GM23248 (cell line): Measurements from ENCODE around the gene RNF144B.
"Not testable (repeated sequence)": the region's sequence is repeated elsewhere in the genome, so short reads cannot be mapped to it uniquely, and the experiment has no call there.

Experiments used
- EZH2 ChIP-seq: fragments of 200-600 bp; sonication (generic); IDR thresholded peaks from 2 replicates; pipeline ENCODE4 v1.6.1; 2018; ENCODE audit warnings: antibody characterized with exemption, mild to moderate bottlenecking; ENCODE audit not compliant: insufficient read depth, poor library complexity, severe bottlenecking
- EZH2phosphoT487 ChIP-seq: fragments of 200-600 bp; sonication (generic); IDR thresholded peaks from 2 replicates; pipeline ENCODE4 v1.6.1; 2018; ENCODE audit warnings: antibody characterized with exemption, moderate library complexity, mild to moderate bottlenecking, low read depth; ENCODE audit not compliant: insufficient read depth

DNA sequence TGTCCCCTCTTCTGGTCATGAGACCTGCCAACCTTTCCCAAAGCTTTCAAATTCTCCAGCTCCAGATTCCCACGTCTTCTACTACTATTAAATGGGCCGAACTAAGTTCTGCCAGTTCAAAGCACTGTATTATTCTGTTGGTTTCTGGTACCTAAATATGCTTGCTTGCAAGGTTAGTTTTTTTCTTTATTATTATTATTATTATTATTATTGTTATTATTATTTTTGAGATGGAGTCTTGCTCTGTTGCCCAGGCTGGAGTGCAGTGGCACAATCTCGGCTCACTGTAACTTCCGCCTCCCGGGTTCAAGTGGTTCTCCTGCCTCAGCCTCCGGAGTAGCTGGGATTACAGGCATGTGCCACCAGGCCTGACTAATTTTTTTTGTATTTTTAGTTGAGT is 17.8 kb downstream of the RNF144B start:
- TF ChIP-seq EZH2phosphoT487, EZH2: not testable (repeated sequence)
